ENCODE results near the gene SETD3.

DNA sequence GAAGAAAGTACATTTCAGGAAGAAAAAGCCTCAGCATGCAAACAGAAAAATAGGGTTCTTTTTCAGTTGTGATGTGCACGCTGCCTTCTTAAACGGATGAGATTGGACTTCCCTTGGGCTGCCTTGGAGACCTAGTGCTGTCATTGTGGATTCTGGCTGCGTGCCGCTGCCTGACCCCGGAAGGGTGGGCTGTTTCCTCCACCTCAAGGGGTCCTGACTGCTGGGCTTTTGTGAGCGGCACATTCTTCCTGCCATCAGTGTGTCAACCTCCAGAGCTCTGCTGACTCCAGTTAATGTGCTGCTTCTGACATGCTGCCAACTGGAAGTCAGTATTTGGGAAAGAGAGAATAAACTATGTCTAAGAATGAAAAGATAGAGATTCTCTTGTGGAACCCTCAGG lies 25.6 kb upstream of the SETD3 start:
- TF ChIP-seq SIN3A (conservative IDR thresholded peaks at IDR 0.05 in 1 of 2, IDR thresholded peaks at IDR 0.05 in 1 of 2; ENCODE audit: low read depth in 1 of 2, low read length in 2 of 2) = no peak
- no peak for TF ChIP-seq TEAD4 (IDR thresholded peaks at IDR 0.05; ENCODE audit: low read depth, low read length)

Data from H1 (cell line).